Kidney epithelial cell (primary cell): ENCODE measurements around the gene BCAS3. TPM values are rescaled to one million over a fixed set of nuclear protein-coding genes. Genes with fewer than 3 reads are reported as not detected.

Experiments
- DNase-seq: peaks from one replicate; pipeline ENCODE4 v3.0.0-alpha.2; 2010; ENCODE audit warnings: low read depth
- H3K27me3 ChIP-seq: 2 replicates; pipeline ENCODE4 v1.6.0; 2011; ENCODE audit warnings: low read length; ENCODE audit not compliant: control insufficient read depth, insufficient read depth
- H3K36me3 ChIP-seq: 2 replicates; pipeline ENCODE4 v1.5.1; 2011; ENCODE audit warnings: low read length; ENCODE audit not compliant: control insufficient read depth, insufficient read depth
- H3K4me3 ChIP-seq: 2 replicates; pipeline ENCODE4 v1.5.1; 2011; ENCODE audit warnings: low read depth, mild to moderate bottlenecking, control low read depth, low read length
- total RNA-seq: library from RNA; depleted of rRNA; stranded (reverse); fragments of >200 nt; gene quantifications from 2 replicates; pipeline ENCODE4 v1.2.3, GENCODE V29; 2015
- TF ChIP-seq, protein P1 (sequence below): IDR thresholded peaks from 2 replicates; pipeline ENCODE4 v1.5.1; 2011; ENCODE audit warnings: mild to moderate bottlenecking, moderate library complexity, low read length, control low read depth, inconsistent platforms; ENCODE audit not compliant: insufficient read depth, poor library complexity, severe bottlenecking

Gene BCAS3
- total RNA-seq, 1 donor from 2014 or later, result 26.7 TPM

DNA sequence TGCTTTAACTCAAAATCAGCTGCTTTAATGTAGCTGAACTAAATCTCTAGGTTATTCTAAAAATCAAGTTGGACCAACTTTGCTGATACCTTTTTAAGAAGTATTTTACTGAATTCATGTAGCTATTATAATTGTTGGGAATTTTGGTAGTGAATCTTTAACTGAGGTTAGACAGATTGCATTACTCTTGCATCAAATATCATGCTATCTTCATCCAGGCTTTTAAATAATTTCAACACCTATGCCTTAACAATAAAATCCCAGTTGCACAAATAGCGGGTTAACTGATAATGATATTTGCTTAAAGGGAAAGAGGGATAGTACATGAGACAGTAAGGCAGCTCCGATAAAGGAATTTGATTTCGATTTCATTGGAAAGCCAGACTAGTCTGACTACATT lies 480.7 kb downstream of the BCAS3 start:
- no peak for DNase-seq
- Histone ChIP-seq H3K36me3 (no peaks in the 10 kb centered on the region), H3K4me3 (no peak overlapping the region), H3K27me3 (no peaks in the 10 kb centered on the region)
- TF ChIP-seq, protein P1, sequence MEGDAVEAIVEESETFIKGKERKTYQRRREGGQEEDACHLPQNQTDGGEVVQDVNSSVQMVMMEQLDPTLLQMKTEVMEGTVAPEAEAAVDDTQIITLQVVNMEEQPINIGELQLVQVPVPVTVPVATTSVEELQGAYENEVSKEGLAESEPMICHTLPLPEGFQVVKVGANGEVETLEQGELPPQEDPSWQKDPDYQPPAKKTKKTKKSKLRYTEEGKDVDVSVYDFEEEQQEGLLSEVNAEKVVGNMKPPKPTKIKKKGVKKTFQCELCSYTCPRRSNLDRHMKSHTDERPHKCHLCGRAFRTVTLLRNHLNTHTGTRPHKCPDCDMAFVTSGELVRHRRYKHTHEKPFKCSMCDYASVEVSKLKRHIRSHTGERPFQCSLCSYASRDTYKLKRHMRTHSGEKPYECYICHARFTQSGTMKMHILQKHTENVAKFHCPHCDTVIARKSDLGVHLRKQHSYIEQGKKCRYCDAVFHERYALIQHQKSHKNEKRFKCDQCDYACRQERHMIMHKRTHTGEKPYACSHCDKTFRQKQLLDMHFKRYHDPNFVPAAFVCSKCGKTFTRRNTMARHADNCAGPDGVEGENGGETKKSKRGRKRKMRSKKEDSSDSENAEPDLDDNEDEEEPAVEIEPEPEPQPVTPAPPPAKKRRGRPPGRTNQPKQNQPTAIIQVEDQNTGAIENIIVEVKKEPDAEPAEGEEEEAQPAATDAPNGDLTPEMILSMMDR, result no peak

DNA sequence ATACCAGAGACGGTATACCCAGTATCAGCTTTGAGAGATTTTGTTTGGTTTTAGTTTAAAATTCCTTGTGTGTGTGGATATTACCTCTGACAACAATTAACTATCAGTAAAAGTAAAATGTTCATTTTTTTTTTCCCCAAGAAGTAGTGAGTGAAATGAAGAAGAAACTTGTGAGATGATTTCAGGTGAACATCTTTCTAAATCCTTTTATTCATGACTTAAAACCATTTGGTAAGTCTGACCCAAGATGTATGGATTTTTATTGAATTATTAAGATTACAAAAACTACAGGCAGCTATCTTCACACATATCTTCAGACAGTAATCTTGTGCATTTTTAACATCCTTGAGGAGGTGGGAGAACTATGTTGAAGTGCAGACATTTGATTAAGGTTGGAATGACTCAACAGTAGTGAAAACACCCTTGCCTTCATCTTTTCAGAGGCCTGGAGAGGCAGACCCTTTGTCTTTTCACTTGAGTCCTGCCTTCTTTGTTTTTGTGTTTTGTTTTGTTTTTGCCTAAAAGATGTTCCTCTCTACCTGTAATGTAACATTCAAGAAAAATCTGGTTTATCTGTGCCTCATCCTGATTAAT lies 481.7 kb downstream of the BCAS3 start:
- TF ChIP-seq, protein P1, result no peak
- no peak for DNase-seq
- no peak overlapping the region for H3K4me3 ChIP-seq
- no peaks in the 10 kb centered on the region for H3K27me3 ChIP-seq
- H3K36me3 ChIP-seq, result no peaks in the 10 kb centered on the region

DNA sequence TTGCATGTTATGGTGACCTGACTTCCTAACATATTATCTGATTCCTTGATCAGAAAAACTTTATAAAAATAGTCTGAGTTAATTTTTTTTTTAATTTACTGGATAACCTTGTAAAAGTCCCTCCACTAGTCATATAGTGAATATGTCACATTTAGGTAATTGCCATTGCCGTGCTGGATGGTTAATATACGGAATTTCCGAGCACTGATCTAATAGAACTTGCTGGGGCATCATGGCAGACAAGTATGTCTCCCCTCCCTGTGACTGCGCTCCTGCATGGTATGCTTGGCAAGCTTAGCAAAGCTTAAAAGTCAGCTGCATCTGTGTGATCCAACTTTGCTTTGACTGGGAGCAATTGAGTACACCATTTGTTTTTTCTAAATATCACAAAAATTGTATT lies 482.6 kb downstream of the BCAS3 start:
- TF ChIP-seq, protein P1, result no peak
- DNase-seq, result no peak
- Histone ChIP-seq H3K36me3 (no peaks in the 10 kb centered on the region), H3K27me3 (no peaks in the 10 kb centered on the region), H3K4me3 (no peak overlapping the region)

DNA sequence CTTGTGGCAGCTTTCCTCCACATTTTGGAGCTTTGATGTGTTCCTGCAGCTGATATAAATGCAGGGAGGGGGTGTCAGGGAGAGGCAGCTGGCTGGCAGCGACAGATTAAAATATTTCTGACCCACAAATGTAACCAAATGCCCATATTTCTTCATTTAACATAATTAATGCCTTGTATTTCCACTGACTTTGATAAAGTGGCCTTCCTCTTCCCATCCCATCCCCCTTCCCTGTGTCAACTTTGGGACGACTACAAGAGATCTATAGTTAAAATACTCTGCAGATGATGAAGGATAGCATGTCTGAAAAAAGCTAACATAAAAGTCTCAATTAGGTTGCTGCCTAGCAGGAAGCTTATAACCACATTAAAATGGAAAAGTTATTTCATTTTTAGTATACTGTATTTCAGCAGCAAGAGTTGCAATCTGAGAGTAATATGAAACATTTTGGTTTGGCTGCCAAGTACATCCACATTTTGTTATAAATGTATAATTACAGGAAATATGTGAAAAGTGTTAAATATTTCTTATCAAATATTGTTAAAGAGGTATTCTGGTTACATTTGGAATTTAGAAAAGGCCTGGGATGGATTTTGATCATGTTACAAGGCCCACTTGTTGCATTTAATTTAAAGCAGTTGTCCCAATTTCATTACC lies 483.3 kb downstream of the BCAS3 start:
- DNase-seq, result no peak
- Histone ChIP-seq H3K36me3 (no peaks in the 10 kb centered on the region), H3K4me3 (no peak overlapping the region), H3K27me3 (no peaks in the 10 kb centered on the region)
- TF ChIP-seq, protein P1, result no peak

DNA sequence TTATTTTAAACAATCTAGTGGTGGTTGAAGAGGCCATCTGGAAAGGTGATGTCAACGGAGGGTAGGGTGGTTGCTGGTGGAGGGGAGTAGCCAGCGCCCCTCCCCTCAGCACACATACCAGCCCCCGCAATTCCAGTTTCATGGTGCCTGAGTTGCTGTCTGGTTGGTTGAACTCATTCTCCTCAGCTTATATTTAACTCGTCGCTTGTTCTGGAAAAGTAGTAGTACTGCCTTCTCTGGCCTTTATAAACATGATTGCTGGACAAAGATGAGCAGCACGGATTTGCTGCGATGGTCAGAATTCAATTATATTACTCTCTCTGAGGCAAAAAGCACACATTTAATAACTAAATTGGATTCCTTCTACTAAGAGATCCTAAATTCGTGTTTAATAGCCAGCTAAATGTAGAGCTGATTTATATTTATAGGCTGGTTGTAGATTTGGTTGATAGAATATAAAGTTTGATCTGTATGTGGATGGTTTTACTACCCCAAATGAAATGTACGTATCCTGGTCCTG lies 484.0 kb downstream of the BCAS3 start:
- no peak overlapping the region for H3K4me3 ChIP-seq
- TF ChIP-seq, protein P1, result no peak
- no peaks in the 10 kb centered on the region for H3K27me3 ChIP-seq
- no peaks in the 10 kb centered on the region for H3K36me3 ChIP-seq
- DNase-seq, result no peak
